Measurements from ENCODE around the gene PLAU.
A peak's percentile ranks its signal among the peaks of the same experiment; 100 is the strongest.
"Not testable (repeated sequence)": the region's sequence is repeated elsewhere in the genome, so short reads cannot be mapped to it uniquely, and the experiment has no call there.

The PLAU gene

DNA sequence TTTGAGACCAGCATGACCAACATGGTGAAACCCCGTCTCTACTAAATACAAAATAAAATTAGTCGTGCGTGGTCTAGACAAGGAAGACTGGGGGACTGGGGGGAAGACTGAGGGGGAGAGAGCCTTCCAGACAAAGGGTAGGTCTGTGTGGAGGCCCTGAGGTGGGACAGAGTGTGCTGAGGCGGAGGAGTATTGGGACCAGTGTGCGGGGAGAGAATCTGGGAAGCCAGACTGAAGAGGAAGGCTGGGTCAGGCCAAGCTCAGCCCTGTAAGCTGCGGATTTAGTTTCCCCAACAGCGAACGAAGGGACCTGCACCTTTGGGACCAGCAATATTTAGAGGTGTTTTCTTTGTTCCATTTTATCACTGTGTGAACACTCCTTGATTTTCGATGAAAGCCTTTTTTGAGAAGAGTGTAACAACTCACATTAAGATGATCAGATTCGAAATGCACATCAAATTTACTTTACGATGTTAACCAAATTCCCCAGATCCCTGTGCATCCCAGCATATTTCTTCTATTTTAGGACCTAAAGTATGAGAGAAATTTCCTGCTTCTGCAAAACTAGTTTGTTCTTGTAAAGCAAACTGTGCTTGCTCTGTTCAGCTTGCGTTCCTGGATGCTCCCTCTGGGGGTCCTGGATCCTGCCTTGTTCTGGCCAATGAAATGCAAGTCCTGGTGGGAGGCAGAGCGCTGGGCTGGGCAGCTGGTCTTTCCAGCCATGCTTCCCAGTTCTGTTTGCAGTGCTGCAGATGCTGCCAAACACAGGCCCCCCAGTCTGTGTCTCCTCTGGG lies 39.4 kb downstream of the PLAU start:
- peak; percentile 37 for DNase-seq (ENCODE audit: low read depth, low spot score)

DNA sequence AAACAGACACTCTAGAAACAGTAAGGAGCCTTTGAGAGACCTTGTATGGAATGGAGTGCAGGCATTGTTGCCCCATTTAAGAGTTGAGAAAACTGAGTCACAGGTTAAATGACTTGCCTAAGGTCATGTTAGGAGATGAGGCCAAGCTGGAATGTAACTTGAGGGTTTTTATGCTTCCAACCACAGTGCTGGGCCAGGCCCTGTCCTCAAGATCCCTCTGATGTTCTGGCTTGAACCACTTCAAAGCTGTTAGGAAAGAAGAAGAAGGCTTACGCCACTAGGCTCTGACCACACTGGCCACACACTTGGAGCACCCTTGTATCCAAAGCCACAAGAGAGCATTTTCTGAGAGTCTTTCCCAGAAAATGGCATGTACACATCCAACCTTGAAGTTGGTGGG lies 42.7 kb downstream of the PLAU start:
- DNase-seq (ENCODE audit: low read depth, low spot score) = no peak

GRCh38 chr10:73954737-73955136 lies 43.8 kb downstream of the PLAU start:
- no peak for DNase-seq (ENCODE audit: low read depth, low spot score)

- DNase-seq (ENCODE audit: low read depth, low spot score) = no peak
These were observed 44.8 kb downstream of the PLAU start for GRCh38 chr10:73955719-73956118.

- peak; percentile 30 for DNase-seq (ENCODE audit: low read depth, low spot score)
These were observed 45.8 kb downstream of the PLAU start for GRCh38 chr10:73956476-73957359.

DNA sequence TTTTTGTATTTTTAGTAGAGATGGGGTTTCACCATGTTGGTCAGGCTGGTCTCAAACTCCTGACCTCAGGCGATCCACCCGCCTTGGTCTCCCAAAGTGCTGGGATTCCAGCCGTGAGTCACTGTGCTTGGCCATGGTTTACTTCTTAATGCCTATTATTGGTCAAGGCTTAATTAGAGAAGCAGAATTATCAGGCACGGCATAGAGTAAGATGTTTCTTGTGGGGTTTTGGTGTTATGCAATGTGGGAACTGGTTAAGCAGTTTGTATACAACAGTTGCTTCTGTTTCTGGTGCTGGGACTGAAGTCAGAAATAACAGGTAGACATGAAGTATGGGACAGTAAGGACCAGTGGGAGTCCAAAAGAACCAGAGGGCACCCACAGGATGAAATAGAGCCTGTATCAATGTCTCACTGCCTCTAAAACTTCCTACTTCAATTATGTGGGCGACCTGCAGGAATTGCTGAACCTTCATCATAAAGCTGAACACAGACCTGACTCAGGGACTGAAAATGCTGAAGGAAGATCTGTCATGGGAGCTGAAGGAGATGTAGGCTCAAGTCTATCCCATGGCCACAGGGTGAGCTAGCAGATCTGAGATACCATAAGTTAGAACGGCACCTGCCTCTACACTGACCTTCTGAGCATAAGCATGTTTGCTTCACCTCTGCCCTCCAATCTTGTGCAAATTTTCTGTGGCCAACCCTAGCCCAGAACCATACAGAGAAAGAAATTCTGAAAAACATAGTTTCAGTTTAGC lies 48.7 kb downstream of the PLAU start:
- DNase-seq (ENCODE audit: low read depth, low spot score) = no peak

DNA sequence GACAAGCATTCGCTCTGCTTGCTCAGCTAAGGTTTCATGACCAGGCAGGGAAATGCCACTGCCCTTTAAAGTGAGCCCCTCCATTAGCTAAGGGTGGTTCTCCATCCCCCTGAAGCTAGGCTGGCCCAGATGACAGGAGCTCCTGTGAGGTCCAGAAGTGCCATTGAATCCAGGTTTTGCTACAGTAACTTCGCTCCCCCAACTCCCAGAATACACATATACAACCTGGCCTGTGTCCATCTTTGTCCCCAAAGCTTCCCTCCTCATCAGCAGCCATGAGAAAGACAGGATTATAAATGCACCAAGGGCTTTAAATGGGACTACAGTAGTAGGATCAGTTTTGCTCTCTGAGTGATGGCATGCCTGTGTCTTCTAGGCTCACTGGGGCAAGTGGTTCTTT lies 51.5 kb downstream of the PLAU start:
- DNase-seq (ENCODE audit: low read depth, low spot score) = no peak

- not testable (repeated sequence) for DNase-seq (ENCODE audit: low read depth, low spot score)
These were observed 52.6 kb downstream of the PLAU start for GRCh38 chr10:73963533-73963932.

GRCh38 chr10:73964743-73965142 lies 53.8 kb downstream of the PLAU start:
- no peak for DNase-seq (ENCODE audit: low read depth, low spot score)

DNA sequence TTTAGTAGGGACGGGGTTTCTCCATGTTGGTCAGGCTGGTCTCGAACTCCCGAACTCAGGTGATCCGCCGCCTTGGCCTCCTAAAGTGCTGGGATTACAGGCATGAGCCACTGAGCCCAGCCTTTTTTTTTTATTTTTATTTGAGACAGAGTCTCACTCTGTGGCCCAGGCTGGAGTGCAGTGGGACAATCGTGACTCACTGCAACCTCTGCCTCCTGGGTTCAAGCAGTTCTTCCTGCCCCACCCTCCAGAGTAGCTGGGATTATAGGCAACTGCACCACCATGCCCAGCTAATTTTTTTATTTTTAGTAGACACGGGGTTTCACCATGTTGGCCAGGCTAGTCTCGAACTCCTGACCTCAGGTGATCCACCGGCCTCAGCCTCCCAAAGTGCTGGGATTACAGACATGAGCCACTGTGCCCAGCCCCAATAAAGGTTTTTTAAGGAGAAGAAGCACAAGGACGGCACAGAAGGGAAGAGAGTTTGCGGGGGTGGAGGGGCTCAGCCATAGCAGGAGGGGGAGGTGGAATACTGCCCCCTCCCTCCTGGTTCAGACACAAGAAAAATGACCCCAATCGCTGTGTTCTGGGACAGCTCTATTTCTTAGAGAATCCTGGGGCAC lies 54.4 kb downstream of the PLAU start:
- not testable (repeated sequence) for DNase-seq (ENCODE audit: low read depth, low spot score)

DNA sequence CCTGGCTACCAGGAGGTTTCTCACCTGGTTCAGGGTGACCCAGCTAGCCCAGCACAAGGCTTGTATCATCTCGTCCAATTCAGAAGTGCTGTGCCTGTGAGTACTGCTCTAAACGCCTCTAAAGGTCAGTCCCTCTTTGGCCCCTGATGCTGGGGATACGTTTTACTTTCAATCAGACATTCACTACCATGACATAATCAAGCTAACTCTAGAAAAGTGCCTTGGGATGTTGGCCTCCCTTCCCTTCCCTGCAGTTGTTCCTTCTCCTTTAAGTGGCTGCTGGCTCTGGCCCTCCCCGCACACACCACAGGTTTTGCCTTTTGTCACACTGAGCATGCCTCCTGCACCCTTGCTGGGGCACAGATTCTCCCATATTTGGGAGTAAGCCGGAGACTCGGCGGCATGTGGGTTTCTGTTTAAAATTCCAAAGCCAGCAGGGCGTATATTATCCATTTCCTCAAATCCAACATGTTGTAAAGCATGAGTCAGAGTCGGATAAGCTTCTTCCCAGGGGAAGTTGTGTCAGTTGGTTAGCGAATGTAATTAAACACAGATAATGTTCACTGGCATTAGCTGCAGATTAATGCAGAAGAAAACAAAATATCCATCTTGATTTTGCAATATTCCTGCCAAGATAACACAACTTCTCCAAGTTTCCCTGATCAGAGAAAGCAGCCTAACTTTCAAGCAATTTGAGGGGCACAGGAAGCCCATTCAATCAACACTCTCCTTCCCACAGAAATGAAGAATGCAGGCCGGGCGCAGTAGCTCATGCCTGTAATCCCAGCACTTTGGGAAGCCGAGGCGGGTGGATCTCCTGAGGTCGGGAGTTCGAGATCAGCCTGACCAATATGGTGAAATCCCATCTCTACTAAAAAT lies 55.2 kb downstream of the PLAU start:
- DNase-seq (ENCODE audit: low read depth, low spot score) = peak; percentile 97

DNA sequence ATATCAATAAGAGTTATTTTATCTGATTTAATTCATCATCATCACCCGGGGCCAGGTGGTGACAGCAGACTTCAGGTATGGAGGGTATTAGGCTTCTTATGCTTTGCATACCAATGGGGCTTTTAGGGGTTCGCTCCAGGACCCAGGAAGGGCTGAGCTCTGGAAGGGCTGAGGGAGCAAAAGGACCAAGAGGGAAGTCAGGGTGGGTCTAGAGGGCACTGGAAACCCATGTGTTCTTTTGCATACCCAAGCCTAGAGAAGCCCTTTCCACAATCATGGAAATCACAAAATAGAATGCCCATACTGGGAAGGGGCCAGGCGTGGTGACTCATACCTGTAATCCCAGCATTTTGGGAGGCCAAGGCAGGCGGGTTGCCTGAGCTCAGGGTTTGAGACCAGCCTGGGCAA lies 56.1 kb downstream of the PLAU start:
- peak; percentile 31 for DNase-seq (ENCODE audit: low read depth, low spot score)
